Neural cell (in vitro differentiated cells): Measurements from ENCODE around the gene RIC1.

Experiments used
- CTCF ChIP-seq: fragments of 450-650 bp; IDR thresholded peaks from 2 replicates; pipeline ENCODE4 v1.5.1; 2014; ENCODE audit warnings: antibody characterized with exemption, mild to moderate bottlenecking, moderate library complexity; ENCODE audit not compliant: poor library complexity, severe bottlenecking
- EP300 ChIP-seq: fragments of 450-650 bp; conservative IDR thresholded peaks from 2 replicates; pipeline ENCODE4 v1.6.1; 2014; ENCODE audit warnings: antibody characterized with exemption, mild to moderate bottlenecking, moderate library complexity; ENCODE audit not compliant: poor library complexity, severe bottlenecking
- EZH2 ChIP-seq: fragments of 200-600, 300-800 bp; shearing (Covaris generic), sonication (generic); IDR thresholded peaks from 2 replicates; pipeline ENCODE4 v1.6.1; 2014; ENCODE audit warnings: antibody characterized with exemption, low read length, borderline replicate concordance, mild to moderate bottlenecking; ENCODE audit not compliant: insufficient read depth, poor library complexity, severe bottlenecking
- MXI1 ChIP-seq: fragments of 450-650 bp; conservative IDR thresholded peaks from 2 replicates; pipeline ENCODE4 v1.6.1; 2014; ENCODE audit warnings: antibody characterized with exemption, mild to moderate bottlenecking; ENCODE audit not compliant: poor library complexity, severe bottlenecking
- POLR2AphosphoS5 ChIP-seq: IDR thresholded peaks from 2 replicates; pipeline ENCODE4 v1.6.1; 2012
- RAD21 ChIP-seq: fragments of 450-650 bp; conservative IDR thresholded peaks from 2 replicates; pipeline ENCODE4 v1.6.1; 2014; ENCODE audit warnings: antibody characterized with exemption, mild to moderate bottlenecking, moderate library complexity
- REST ChIP-seq: IDR thresholded peaks from 2 replicates; pipeline ENCODE4 v1.6.1; 2012; ENCODE audit warnings: borderline replicate concordance
- SMC3 ChIP-seq: fragments of 450-650 bp; conservative IDR thresholded peaks from 2 replicates; pipeline ENCODE4 v1.6.1; 2014; ENCODE audit warnings: antibody characterized with exemption, mild to moderate bottlenecking, moderate library complexity; ENCODE audit not compliant: poor library complexity
- TAF1 ChIP-seq: IDR thresholded peaks from 2 replicates; pipeline ENCODE4 v1.6.1; 2012; ENCODE audit warnings: low read depth

GRCh38 chr9:5622016-5622415, 6.9 kb upstream of the RIC1 start:
- TF ChIP-seq RAD21 = no peak
- no peak for TF ChIP-seq CTCF
- TF ChIP-seq TAF1 = no peak
- TF ChIP-seq POLR2AphosphoS5 = no peak
- TF ChIP-seq EP300 = no peak
- no peak for TF ChIP-seq REST
- TF ChIP-seq SMC3 = no peak
- no peak for TF ChIP-seq MXI1
- TF ChIP-seq EZH2 = no peak
